Measurements from ENCODE around the gene TNFRSF14.

The TNFRSF14 gene

DNA sequence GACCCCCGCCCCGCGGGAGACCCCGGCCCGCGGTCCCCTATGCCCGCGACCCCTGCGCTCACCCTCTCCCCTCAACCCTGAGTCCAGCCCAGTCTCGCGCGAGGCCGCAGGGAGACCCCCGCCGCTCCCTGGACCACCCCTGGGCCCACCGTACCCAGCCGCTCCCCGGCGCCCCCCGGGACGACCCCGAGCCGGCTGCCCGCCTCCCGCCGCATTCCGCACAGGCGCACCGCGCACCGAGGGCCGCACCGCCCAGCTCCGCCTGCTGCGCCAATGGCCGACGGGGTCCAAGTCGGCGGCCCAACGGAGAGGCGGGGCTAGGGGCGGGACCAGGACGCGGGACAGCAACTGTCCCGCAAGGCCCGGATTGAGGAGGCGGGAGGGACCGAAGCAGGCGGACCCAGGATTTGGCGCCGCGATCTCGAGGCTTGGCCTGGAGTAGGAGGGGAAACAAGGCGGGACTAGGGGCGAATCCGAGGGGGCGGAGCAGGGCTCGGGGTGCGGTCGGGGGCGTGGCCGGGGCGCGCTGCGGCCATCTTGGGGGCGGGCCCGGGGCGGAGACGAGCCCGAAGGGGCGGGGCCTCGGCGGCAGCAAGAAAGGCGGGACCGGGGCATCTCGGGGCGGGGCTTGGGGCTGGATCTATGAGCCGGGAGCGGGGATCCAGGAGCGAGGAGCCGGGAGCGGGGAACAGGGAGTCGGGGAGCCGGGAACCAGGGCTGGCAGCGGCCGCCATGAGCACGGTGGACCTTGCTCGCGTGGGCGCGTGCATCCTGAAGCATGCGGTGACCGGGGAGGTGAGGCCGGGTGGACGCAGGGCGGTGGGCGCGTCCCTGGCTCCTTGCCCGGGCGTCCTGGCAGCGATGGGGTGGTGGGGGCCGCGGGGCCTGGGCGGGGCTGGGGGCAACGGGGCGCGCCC lies 30.2 kb downstream of the TNFRSF14 start, which contains the start of gene PRXL2B:
Gene PRXL2B, plus strand, starts transcription at position 624 of the 917 bp plus-strand sequence. Its CDS starts 109 bp downstream, at position 733.
- DNase-seq (ENCODE audit: insufficient read length, low spot score) (peak; percentile 95), FAIRE-seq (peak; percentile 93)

DNA sequence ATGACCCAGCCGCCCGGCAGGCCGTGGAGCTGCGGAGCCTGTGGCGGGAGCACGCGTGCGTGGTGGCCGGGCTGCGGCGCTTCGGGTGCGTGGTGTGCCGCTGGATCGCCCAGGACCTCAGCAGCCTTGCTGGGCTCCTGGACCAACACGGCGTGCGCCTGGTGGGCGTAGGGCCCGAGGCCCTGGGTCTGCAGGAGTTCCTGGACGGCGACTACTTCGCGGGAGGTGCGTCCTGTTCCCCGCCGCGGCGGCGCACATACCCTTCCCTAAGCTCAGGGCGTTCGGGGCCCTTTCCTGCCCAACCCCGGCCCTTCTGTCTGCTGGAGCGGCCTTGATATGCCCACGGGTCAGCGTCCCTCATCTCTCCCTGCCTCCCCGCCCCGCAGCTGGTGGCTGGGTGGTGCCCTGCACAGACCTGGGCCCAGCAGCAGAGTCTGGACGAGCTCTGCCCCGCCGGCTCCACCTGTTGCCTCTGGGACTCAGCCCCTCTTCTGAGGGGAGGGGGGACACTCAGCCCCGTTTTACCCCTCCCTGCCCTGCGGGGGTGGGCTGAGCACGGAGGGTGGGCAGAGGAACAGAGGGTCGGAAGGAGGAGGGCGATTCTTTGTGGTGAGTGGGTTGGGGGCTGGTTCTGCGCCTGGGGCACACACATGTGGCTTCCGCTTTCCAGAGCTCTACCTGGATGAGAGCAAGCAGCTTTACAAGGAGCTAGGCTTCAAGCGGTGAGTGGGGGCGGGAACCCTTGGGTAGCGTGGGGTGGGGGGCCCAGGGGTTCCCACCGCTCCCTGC lies 31.1 kb downstream of the TNFRSF14 start:
- DNase-seq (ENCODE audit: insufficient read length, low spot score): no peak
- no peak for FAIRE-seq

DNA sequence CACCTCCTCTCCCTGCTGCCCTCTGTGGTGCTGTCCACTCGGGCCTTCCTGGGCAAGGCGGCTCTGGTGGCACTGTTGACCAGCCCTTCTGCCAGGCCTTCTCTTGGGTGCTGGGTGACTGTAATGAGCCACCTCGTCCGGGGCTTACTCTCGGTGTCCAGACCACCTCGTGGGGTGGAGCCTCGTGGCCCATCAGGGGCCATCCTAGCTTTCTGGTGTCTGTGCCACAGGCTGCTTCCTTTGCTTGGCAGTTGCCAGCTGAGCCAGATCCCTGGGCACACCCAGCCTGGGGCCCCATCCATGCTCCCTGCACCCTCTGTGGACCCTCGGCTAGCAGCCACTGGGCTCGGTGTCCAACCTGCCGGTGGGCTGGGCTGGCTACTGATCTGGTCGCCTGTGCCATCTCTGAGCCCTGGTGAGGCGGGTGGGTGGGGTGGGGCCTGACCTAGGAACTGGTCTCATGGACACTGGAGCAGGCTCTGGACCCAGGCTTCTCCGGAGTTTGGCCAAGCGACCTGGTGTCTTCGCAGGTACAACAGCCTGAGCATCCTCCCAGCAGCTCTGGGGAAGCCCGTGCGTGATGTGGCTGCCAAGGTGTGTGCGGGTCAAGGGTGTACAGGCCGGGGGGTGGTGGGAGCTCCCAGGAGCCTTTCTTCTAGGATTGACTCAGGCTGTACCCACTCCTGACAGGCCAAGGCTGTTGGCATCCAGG lies 31.8 kb downstream of the TNFRSF14 start:
- DNase-seq (ENCODE audit: insufficient read length, low spot score): no peak
- no peak for FAIRE-seq

DNA sequence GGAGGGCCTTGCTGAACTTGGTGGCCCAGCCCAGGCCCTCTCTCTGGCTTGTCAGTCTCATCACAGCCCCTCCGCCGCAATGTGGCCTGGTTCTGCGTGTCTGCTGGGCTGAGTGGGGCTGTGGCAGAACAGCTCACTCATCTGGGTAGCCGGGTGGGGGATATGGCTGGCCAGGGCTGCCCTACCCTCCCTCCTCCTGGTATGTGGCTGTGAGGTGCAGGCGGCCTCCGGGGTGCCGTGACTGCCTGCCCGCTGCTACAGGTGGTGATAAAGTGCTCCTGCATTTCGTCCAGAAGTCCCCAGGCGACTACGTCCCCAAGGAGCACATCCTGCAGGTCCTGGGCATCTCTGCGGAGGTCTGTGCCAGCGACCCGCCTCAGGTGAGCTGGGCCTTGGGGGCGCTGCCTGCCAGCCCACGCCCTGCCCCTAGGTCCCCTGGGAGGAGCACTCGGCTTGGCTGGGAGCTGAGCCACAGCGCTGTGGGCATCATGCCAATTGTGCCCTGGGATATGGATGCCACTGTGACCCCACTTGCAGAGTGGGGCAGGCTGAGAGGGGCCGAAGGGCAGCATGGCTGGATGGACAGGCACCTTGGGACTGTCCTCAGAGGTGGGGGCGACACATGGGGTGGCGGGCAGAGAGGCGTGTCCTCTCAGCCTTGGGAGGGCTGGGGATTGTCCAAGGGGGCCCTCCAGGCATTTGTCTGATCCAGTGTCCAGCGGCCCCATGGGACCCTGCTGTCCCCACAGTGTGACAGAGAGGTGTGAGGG lies 32.7 kb downstream of the TNFRSF14 start:
- no peak for DNase-seq (ENCODE audit: insufficient read length, low spot score)
- no peak for FAIRE-seq

DNA sequence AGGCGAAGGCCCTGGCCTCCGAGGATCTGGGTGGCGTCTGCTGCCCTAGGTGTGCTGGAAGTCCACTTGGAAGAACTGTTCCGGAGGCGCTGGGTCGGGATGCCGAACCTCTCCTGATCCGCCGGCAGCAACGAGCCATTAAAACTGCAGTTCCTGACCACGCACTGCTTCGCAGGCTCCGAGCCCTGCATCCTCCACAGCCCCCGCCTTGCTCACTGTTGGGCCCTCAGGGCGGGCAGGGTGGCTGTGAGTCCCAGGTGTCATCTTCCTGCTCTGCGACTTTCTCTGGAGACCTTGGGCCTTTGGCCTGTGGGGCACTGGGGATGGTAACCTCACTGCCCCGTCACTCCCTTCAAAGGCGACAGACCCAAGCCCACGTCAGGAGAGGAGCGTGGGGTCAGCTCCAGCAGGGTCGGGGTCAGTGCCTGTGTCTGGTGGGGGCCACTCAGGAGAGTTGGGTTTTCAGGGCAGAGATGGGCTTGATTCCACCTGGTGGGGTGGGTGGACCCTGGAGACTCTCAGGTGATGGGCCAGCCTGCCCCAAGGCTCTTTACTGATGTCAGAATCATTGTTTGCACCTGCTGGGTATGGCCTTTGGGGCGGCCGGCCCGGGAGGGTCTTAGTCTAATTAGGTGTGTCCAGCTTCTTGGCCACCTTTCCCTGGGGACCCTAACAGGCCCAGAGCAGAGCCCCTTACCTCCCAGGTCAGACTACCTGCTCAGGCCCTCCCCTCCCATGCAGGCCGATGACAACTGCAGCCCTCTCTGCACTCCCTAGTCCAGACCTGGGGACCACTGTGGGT lies 33.5 kb downstream of the TNFRSF14 start:
- DNase-seq (ENCODE audit: insufficient read length, low spot score): no peak
- FAIRE-seq: no peak

DNA sequence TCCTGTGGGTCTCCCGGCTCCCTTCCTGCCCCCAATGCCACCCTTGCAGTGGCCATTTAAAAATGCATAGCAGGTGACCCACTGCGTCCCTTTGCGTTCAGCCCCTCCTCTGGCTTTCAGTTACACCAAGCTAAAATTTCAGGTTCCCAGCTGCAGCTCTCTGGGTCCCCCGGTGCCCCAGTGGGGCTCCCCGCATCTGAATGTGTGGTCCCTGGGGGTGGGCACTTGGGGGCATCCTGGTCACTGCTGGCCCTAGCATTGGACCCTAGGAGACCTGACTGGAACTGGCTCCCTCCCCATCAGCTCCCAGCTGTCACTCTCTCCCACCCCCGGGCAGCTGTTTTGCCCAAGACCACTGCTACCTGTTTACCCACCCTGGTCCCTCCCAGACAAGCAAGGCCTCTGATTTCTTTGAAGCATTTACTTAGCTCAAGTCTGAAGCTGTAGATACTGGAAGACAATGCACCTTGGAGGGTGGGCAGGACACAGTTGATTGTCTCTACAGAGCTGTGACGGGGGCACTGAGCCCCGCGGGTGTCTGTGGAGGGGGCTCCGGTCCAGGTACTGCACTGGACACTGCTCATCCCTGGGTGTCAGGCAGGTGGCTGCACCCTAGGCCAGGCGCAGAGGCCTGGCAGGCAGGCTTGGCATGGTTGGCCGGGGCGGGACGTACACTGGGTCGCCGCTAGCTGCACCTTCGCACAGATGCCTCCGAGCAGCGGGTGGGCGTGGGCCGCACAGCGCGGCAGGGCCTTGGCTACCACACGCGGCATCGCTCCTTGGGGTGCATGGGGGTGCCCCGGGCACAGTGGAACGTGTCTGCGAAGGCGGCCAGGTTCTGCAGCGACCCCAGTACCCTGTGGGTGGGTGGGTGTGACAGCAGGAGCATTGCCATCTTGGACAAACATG lies 34.3 kb downstream of the TNFRSF14 start:
- FAIRE-seq (no peak), DNase-seq (ENCODE audit: insufficient read length, low spot score) (no peak)

DNA sequence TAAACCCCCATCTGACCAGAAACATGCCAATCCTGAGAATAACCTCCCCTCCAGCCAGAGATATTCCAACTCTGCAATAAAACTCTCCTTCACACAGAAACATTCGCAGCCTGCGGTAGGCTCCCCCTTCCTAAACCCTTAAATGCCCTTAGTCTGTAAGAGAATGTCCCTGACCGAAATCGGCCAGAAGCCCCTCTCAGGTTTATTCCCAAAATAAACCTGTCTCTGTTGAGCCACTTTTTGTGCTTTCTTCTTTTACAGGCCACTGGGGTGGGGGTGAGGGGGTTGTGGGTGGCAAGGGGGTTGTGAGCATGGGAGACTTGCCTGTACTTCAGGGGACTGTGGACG lies 35.0 kb downstream of the TNFRSF14 start:
- DNase-seq (ENCODE audit: insufficient read length, low spot score): no peak
- no peak for FAIRE-seq

DNA sequence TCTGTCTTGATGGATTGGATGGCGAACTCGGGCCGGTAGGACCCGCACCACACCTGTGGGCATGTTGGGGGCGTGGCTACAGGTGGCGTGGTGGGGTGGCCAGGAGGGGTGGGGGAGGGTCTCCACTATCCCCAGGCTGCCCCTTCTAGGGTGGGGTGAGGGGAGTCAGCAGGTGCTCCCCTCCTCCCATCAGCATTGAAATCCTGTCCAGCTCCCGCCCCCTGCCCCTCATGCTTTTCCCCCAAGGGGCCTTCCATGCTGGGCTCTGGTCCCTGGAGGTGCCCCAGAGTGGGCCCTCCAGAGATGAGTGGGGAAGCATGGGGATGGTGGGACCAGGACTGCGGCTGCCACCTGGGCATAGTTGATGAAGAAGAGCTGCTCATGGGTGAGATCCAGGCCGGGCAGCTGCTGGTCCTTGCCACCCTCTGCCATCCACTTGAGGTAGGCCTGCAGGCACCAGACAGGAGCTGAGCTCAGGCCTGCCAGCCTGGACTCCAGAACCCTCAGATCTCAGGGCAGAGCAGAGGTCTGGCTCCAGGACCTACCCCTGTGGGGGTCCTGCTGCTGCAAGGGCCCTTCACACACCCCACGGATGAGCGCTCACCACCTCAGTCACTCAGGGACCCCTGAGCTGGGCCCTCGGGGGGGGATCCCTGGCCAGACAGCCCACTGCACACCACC lies 35.5 kb downstream of the TNFRSF14 start:
- DNase-seq (ENCODE audit: insufficient read length, low spot score): no peak
- FAIRE-seq: no peak

DNA sequence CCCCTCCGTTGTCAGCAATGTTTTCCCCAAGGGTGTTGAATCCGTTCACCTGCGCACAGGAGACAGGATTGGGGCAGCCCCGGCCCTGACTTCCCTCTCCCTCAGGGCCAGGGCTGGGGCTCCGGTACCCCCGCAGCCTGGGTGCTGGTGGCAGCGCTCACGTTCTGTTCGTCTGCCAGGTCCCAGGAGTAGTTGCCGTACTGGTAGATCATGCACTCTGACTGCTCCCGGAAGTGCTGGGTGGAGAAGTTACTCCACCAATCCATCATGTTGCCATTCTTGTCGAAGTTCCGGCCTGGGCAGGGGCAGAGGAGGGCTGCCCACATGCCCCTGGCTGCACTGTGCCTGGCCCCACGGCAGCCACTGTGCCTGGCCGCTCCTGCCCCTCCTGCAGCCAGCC lies 36.5 kb downstream of the TNFRSF14 start:
- FAIRE-seq: no peak

DNA sequence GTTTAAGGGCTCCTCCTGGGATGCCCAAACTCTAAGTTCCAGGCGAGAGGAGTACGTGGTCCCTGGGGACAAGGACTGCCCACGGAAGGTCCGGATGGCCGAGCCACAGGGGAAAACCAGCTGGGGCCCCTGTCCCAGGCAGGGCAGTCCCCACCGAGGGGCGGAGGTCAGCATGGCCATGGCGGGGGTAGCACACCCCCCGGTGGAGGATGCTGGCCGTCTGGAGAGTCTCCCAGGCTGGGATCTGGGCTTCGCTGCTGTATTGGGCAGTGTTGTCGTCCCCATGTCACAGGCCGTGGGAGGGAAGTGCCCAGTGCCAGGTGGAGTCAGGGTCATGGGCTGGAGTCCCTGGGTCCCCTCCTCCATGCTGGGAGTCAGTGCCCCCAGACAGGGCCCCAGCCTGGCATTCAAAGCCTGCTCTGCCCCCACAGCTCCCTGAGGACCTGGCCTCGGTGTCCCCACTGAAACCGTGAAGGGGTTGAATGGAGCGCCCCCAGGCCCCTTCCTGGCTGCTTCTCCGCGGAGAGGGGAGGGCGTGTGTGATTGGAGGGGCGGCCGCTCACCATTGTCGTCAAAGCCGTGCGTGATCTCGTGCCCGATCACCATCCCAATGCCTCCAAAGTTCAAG lies 37.2 kb downstream of the TNFRSF14 start:
- DNase-seq (ENCODE audit: insufficient read length, low spot score) (no peak), FAIRE-seq (no peak)

More for the DNA sequence above, 36.5 kb downstream of the TNFRSF14 start:
- no peak for DNase-seq (ENCODE audit: insufficient read length, low spot score)

DNA sequence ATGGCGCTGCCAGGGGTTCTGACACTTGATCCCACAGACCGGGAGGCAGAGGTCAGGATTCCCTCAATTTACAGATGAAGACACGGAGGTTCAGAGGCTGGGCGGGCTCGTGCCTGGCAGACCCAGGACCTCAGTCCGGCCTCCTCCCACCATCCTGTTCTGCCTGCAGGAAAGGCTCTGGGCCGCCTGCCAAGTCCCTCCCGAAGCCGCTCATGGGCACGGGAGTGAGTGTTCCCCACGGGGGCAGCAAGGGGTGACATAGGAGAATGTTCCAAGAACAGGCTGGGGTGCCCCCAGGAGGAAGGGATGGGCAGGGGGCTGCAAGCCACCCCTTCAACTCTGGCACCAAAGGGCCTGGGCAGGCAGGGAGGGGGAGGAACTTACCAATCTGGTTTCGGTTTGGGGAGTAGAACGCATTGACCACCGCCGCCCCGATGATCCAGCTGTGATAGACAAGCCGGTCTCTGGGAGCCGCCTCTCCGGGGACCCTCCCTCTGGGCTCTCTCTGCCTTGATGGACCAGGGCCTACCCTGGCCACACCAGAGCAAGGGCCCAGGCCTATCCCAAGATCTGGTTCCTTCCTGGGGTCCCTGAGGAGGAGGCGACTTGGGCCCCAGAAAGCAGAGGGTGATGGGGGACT lies 38.0 kb downstream of the TNFRSF14 start:
- DNase-seq (ENCODE audit: insufficient read length, low spot score): peak; percentile 25
- no peak for FAIRE-seq

DNA sequence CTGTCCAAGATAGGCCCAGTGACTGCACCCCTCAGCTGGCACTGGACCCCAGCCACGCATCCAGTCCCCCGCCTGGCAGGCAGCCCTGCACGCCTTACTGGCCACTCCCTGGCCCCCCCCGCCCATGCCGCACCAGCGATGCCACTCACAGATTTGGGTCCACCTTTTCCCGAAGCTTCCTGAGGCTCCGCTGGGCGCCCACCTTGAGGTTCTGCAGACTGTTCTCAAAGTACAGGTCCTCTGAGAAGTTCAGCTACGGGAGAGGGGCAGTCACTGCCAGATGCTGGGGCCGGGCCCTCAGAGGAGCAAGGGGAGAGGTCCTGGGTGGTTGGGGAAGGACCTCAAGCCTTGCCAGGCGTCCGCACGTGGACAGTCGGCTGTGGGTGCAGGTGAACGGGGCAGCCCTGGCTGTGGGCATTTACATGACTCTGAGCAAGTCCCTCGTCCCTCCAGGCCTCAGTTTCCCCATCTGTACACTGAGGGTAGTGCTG lies 38.5 kb downstream of the TNFRSF14 start:
- FAIRE-seq (no peak), DNase-seq (ENCODE audit: insufficient read length, low spot score) (no peak)

DNA sequence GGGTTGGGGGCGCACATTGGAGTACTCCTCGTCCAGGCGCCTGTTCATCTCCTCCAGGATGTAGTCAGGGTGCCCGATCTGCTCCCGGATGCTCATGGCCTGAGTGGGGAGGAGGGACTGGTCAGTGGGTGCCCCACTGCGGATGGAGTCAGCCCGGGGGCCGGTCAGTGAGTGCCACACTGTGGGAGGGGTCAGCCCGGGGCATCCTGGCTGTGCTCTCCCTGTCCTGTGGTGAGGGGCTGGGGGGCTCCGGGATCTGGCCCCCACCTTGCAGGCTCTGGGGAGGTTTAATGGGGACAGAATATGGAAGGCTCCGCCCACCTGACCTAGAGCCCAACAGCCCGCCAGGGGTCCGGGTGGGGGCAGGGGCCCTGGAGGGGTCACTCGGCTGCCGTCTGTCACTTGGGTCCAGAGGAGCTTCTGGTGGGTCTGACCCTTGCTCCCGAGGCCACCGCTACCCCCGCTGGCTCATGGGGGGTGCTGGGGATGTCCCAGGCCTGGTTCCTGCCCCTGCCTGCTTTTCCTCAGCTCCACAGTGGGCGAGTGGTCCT lies 39.2 kb downstream of the TNFRSF14 start:
- DNase-seq (ENCODE audit: insufficient read length, low spot score): no peak
- FAIRE-seq: no peak

DNA sequence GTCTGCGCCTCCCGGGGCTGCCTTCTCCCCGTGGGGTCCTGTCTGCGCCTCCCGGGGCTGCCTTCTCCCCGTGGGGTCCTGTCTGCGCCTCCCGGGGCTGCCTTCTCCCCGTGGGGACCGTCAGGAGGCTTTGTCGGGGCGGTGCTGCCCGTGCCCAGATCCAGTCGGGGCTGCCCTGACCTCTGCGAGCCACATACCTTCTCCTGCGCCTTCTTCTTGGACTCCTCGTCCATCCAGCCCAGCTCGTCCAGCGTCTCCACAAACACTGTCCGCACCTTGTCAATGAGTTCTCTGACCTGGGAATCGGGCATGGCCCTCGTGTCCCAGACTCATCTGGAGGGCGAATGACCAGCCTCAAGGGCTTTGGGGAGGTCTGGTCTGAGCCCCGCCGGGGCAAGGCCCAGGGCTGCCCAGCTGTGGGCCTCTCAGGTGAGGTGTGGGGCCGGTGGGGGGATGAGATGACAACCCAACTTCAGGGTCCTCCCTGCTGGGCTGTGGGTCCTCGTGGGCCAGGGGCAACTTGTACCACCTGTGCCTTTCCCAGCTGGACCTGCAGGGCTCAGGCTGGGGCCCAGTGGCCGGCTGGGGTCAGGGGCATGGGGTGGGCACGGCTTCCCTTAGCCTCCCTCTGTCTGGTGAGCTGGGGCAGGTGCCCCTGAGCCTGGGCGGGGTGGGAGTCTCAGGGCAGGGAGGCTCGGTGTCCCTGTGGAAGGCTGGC lies 39.8 kb downstream of the TNFRSF14 start:
- FAIRE-seq (no peak), DNase-seq (ENCODE audit: insufficient read length, low spot score) (no peak)

DNA sequence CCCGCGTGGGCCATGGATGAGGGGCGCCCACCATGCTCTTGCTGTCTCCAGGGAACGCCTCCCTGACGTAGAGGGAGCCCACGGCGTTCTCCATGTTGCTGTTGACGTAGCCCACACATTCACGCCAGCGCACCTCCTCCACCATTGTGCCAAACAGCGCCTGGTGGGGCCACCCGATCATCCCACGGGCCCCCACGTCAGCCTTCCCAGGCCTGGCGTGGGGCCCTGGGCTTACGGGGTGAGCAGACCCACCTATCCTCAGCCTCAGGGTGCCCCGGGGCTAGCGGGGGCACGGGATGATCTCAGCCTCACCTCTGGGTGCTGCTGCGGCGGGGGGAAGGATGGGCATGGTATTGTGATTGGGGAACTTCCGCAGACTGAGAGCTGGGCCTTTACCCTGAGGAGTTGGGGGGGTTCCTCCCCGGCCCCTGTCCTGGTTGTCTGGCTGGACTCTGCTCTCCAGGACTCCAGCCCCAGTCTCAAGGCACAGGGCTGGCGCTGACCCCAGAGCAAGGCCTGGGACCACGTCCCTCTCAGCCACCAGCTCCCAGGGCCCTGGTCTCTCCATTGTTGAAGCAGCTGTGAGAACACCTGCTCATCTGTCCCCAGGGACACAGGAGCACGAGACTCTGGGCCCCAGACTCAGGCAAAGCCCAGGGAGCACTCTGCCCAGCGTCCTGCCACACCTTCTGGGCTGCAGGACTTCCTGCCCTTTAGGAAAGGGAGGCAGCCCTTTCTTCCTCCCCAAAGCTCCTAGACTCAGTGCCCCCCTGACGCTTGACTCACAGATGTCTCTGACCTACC lies 40.6 kb downstream of the TNFRSF14 start:
- no peak for DNase-seq (ENCODE audit: insufficient read length, low spot score)
- no peak for FAIRE-seq
